ENCODE results near the gene RBBP8NL. TPM values are rescaled to one million over a fixed set of nuclear protein-coding genes. Genes with fewer than 3 reads are reported as not detected.

The RBBP8NL gene
- polyA plus RNA-seq, 1 donor (not counting 4 experiments of a cell fraction or from before 2014, with no cell fraction given), result 0.13 TPM

DNA sequence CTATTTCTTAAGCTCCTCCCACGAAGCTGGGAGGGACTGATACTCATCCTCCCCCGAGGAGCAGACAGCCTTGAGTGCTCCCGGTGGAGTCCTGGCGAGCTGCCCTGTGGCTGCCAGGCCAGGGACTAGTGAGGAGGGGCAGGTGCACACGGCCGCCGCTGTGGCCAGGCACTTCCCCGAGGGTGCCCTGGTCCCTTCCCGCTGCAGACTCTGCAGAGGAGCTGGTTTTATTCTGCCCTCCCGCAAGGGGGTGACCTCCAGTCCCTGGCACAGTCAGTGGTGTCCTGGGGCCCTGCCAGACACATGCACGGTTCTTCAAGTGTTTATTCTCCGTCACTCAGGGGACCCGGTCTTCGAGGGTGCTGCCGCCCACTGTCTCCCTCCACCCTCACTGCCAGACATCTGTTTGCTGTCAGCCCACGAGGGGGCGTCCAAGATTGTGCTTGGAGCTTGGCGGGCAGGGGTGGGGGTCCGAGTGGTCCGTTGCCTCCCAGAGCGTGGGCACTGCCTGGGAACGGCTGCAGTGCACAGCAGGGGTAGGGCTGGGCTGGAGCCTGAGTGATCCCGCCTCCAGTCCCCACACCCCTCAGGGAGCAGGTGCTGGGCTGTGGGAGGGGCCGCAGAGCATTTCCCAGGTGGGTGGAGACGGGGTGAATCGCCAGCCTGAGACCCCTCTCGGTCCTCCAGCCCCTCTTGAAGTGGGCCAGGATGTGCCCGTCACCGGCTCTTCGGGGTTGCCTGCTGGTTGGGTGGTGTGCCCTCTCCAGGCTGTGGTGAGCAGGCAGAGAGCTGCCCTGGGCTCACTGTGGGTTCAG is 17.2 kb downstream of the RBBP8NL start:
- Histone ChIP-seq H3K4me3 (ENCODE audit: control insufficient read depth in 2 of 3, extremely low read depth in 1 of 3, insufficient read depth in 2 of 3, low read depth in 1 of 3, low read length in 3 of 3) (no peak overlapping the region), H3K27me3 (ENCODE audit: control insufficient read depth, extremely low read depth, insufficient read depth, low read length) (no peaks in the 10 kb centered on the region), H2AFZ (ENCODE audit: control insufficient read depth, low read length) (no peak overlapping the region), H3K9ac (ENCODE audit: control insufficient read depth, extremely low read depth, insufficient read depth, low read length) (no peak overlapping the region), H3K4me1 (ENCODE audit: control insufficient read depth, extremely low read depth, insufficient read depth, low read length) (peaks cover 12% of the 10 kb centered on the region), H3K4me2 (ENCODE audit: control insufficient read depth, extremely low read depth, insufficient read depth, low read depth, low read length) (no peak overlapping the region), H3K9me1 (ENCODE audit: control insufficient read depth, extremely low read depth, insufficient read depth, low read length) (no peaks in the 10 kb centered on the region), H3K9me3 (ENCODE audit: control insufficient read depth, low read depth, low read length) (no peaks in the 10 kb centered on the region), H4K20me1 (ENCODE audit: control insufficient read depth, extremely low read depth, insufficient read depth, low read length) (no peaks in the 10 kb centered on the region), H3K36me3 (ENCODE audit: control insufficient read depth in 2 of 2, extremely low read depth in 1 of 2, insufficient read depth in 2 of 2, low read length in 2 of 2) (no peaks in the 10 kb centered on the region), H3K27ac (ENCODE audit: control insufficient read depth, insufficient read depth, low read length) (no peak overlapping the region), H3K79me2 (ENCODE audit: control insufficient read depth, insufficient read depth, low read length) (peaks cover 7% of the 10 kb centered on the region)
- dilution Hi-C loops (cut with MboI; ENCODE audit: extremely low pct_ligation_motif_present, low sequenced_read_pairs), result no loop called here
- TF ChIP-seq, protein P1, sequence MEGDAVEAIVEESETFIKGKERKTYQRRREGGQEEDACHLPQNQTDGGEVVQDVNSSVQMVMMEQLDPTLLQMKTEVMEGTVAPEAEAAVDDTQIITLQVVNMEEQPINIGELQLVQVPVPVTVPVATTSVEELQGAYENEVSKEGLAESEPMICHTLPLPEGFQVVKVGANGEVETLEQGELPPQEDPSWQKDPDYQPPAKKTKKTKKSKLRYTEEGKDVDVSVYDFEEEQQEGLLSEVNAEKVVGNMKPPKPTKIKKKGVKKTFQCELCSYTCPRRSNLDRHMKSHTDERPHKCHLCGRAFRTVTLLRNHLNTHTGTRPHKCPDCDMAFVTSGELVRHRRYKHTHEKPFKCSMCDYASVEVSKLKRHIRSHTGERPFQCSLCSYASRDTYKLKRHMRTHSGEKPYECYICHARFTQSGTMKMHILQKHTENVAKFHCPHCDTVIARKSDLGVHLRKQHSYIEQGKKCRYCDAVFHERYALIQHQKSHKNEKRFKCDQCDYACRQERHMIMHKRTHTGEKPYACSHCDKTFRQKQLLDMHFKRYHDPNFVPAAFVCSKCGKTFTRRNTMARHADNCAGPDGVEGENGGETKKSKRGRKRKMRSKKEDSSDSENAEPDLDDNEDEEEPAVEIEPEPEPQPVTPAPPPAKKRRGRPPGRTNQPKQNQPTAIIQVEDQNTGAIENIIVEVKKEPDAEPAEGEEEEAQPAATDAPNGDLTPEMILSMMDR (optimal IDR thresholded peaks at IDR 0.05 in 1 of 3, IDR thresholded peaks at IDR 0.05 in 1 of 3, conservative IDR thresholded peaks at IDR 0.05 in 1 of 3; ENCODE audit: extremely low read depth in 1 of 3, insufficient read depth in 2 of 3, low read length in 3 of 3), result peak; percentile 49 to 75 (median 60)
- TF ChIP-seq EZH2 (IDR thresholded peaks at IDR 0.05; ENCODE audit: low read length), result no peak
- FAIRE-seq (no peak), DNase-seq (ENCODE audit: low read depth, low spot score) (no peak)

DNA sequence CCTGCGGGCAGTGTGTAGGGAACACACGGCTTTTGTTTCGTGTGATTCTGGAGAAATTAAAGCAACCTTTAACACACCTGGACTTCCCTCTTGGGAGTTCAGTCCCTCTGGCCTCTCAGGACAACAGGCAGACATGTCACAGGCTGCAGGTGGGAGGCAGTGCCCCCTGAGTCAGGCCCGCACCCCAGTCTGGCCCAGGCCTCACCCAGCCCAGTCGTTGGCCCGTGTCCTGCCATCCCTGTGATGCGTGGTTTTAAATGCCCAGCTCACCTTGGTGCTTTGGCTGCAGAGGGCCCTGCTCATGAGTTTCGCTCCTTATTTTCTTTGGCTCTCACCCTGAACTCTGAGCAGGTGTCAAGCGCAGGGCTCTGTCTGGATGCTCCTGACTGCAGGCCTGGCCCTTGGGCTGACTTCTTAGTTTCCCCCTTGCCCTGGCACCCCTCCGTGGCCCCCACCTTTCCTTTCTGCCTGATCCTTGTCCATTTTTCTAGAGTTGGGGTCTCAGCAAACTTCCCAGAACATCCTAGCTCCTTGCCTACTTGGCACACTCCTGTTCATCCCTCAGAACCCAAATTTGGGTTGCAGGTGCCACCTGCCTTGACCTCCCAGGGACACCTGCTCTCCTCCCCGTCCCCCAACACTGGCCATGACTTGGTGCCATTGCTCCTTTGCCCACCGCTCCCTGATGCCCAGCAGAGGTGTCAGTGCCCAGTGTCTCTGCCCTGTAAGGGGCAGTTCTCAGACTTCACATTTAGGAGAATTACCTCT is 18.1 kb downstream of the RBBP8NL start:
- Histone ChIP-seq H2AFZ (ENCODE audit: control insufficient read depth, low read length) (no peak overlapping the region), H3K27me3 (ENCODE audit: control insufficient read depth, extremely low read depth, insufficient read depth, low read length) (no peaks in the 10 kb centered on the region), H3K4me3 (ENCODE audit: control insufficient read depth in 2 of 3, extremely low read depth in 1 of 3, insufficient read depth in 2 of 3, low read depth in 1 of 3, low read length in 3 of 3) (no peak overlapping the region), H3K27ac (ENCODE audit: control insufficient read depth, insufficient read depth, low read length) (no peak overlapping the region), H3K9ac (ENCODE audit: control insufficient read depth, extremely low read depth, insufficient read depth, low read length) (no peak overlapping the region), H3K4me1 (ENCODE audit: control insufficient read depth, extremely low read depth, insufficient read depth, low read length) (peaks cover 12% of the 10 kb centered on the region), H4K20me1 (ENCODE audit: control insufficient read depth, extremely low read depth, insufficient read depth, low read length) (no peaks in the 10 kb centered on the region), H3K4me2 (ENCODE audit: control insufficient read depth, extremely low read depth, insufficient read depth, low read depth, low read length) (no peak overlapping the region), H3K36me3 (ENCODE audit: control insufficient read depth in 2 of 2, extremely low read depth in 1 of 2, insufficient read depth in 2 of 2, low read length in 2 of 2) (no peaks in the 10 kb centered on the region), H3K9me3 (ENCODE audit: control insufficient read depth, low read depth, low read length) (no peaks in the 10 kb centered on the region), H3K79me2 (ENCODE audit: control insufficient read depth, insufficient read depth, low read length) (peaks cover 7% of the 10 kb centered on the region), H3K9me1 (ENCODE audit: control insufficient read depth, extremely low read depth, insufficient read depth, low read length) (no peaks in the 10 kb centered on the region)
- TF ChIP-seq, protein P1 (optimal IDR thresholded peaks at IDR 0.05 in 1 of 3, IDR thresholded peaks at IDR 0.05 in 1 of 3, conservative IDR thresholded peaks at IDR 0.05 in 1 of 3; ENCODE audit: extremely low read depth in 1 of 3, insufficient read depth in 2 of 3, low read length in 3 of 3), result no peak
- TF ChIP-seq EZH2 (IDR thresholded peaks at IDR 0.05; ENCODE audit: low read length), result no peak
- dilution Hi-C loops (cut with MboI; ENCODE audit: extremely low pct_ligation_motif_present, low sequenced_read_pairs), result no loop called here
- FAIRE-seq (no peak), DNase-seq (ENCODE audit: low read depth, low spot score) (no peak)
